ENCODE results near the gene XKR7. TPM values are rescaled to one million over a fixed set of nuclear protein-coding genes. Genes with fewer than 3 reads are reported as not detected.
"Not testable (repeated sequence)": the region's sequence is repeated elsewhere in the genome, so short reads cannot be mapped to it uniquely, and the experiment has no call there.

XKR7 gene
- not detected for total RNA-seq

DNA sequence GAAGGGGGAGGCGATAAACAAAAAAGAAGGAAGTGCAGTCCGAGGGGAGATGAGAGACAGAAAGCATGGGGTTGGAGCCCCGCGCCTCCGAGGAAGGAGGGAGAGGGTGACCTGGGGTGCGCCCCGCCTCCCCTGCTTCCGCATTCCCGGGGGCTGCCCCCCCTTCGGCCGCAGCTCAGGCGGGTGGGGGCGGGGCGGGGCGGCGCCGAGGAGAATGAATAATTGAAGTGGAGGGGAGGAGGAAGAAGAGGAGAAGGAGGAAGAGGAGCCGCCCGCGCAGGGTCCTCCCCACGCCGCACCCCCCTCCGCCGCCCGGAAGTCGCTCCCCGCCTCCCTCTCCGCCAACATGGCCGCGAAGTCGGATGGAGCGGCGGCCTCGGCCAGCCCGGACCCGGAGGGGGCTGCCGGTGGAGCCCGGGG lies at the start of gene XKR7:
XKR7 (plus strand) TSS at position 322 of the 420 bp plus-strand sequence; CDS start at position 347, 25 bp downstream.
- Histone ChIP-seq H3K4me1 (ENCODE audit: control insufficient read depth in 1 of 2, low read depth in 2 of 2) (no peaks in the 10 kb centered on the region), H3K27ac (no peak within 1 kb of the TSS), H3K4me3 (peak within 1 kb of the TSS; percentile 23), H3K36me3 (no peaks in the 10 kb centered on the region), H3K9me3 (no peaks in the 10 kb centered on the region), H3K27me3 (replicated peaks; ENCODE audit: insufficient read depth) (no peaks in the 10 kb centered on the region)
- DNase-seq (ENCODE audit: low spot score) (no peak), ATAC-seq (ENCODE audit: insufficient number of reproducible peaks, low FRiP score, low read depth) (no peak)
- TF ChIP-seq, protein P1, sequence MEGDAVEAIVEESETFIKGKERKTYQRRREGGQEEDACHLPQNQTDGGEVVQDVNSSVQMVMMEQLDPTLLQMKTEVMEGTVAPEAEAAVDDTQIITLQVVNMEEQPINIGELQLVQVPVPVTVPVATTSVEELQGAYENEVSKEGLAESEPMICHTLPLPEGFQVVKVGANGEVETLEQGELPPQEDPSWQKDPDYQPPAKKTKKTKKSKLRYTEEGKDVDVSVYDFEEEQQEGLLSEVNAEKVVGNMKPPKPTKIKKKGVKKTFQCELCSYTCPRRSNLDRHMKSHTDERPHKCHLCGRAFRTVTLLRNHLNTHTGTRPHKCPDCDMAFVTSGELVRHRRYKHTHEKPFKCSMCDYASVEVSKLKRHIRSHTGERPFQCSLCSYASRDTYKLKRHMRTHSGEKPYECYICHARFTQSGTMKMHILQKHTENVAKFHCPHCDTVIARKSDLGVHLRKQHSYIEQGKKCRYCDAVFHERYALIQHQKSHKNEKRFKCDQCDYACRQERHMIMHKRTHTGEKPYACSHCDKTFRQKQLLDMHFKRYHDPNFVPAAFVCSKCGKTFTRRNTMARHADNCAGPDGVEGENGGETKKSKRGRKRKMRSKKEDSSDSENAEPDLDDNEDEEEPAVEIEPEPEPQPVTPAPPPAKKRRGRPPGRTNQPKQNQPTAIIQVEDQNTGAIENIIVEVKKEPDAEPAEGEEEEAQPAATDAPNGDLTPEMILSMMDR (IDR thresholded peaks at IDR 0.05) = no peak

- DNase-seq (ENCODE audit: low spot score) (no peak), ATAC-seq (ENCODE audit: insufficient number of reproducible peaks, low FRiP score, low read depth) (no peak)
- Histone ChIP-seq H3K9me3 (no peaks in the 10 kb centered on the region), H3K27me3 (replicated peaks; ENCODE audit: insufficient read depth) (no peaks in the 10 kb centered on the region), H3K36me3 (no peaks in the 10 kb centered on the region), H3K27ac (no peak overlapping the region), H3K4me3 (no peak overlapping the region), H3K4me1 (ENCODE audit: control insufficient read depth in 1 of 2, low read depth in 2 of 2) (no peaks in the 10 kb centered on the region)
- TF ChIP-seq, protein P1 (IDR thresholded peaks at IDR 0.05) = no peak
These were observed 49.4 kb upstream of the XKR7 start for GRCh38 chr20:31918466-31919105.

DNA sequence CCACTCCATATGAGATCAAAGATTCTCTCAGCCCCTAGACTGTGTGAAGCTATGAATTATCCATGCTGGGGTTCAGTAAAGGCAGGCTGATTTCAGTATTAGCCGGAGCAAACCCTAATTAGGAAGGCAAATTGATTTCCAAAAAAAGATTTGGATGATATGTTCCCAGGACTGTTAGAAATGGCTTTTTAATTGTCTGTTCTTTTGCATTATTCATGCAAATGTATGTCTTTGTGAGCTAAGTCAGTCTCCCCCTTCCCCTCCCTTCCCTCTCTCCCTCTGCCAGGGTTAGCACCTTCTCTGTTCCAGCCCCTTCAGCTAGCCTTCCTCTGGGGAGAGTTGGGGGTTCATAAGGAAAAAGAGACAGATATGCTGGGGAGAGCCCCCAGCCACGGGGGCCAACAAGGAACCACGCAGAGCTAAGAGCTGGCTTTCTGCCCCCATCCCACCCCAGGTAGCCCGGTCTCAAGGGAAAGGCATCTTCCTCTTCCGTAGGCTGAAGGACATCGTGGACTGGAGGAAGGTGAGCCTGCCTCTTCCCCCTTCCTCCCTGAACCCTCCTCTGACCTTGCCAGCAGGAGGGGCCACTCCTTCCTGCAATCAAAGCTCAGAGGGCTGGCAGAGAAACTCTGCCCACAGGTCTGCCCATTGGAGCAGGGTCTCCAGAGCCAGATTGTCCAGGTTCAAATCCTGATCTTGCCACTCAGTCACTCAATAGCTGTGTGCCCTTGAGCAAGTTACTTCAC lies 48.4 kb upstream of the XKR7 start:
- Histone ChIP-seq H3K4me1 (ENCODE audit: control insufficient read depth in 1 of 2, low read depth in 2 of 2) (no peaks in the 10 kb centered on the region), H3K27me3 (replicated peaks; ENCODE audit: insufficient read depth) (no peaks in the 10 kb centered on the region), H3K4me3 (no peak overlapping the region), H3K9me3 (no peaks in the 10 kb centered on the region), H3K36me3 (no peaks in the 10 kb centered on the region), H3K27ac (no peak overlapping the region)
- no peak for DNase-seq (ENCODE audit: low spot score)
- TF ChIP-seq, protein P1 (IDR thresholded peaks at IDR 0.05) = no peak
- ATAC-seq (ENCODE audit: insufficient number of reproducible peaks, low FRiP score, low read depth) = no peak

- Histone ChIP-seq H3K4me3 (no peak overlapping the region), H3K27ac (no peak overlapping the region), H3K36me3 (no peaks in the 10 kb centered on the region), H3K27me3 (replicated peaks; ENCODE audit: insufficient read depth) (no peaks in the 10 kb centered on the region), H3K4me1 (ENCODE audit: control insufficient read depth in 1 of 2, low read depth in 2 of 2) (no peaks in the 10 kb centered on the region), H3K9me3 (no peaks in the 10 kb centered on the region)
- TF ChIP-seq, protein P1 (IDR thresholded peaks at IDR 0.05) = no peak
- no peak for DNase-seq (ENCODE audit: low spot score)
- ATAC-seq (ENCODE audit: insufficient number of reproducible peaks, low FRiP score, low read depth) = no peak
These were observed 47.6 kb upstream of the XKR7 start for GRCh38 chr20:31920275-31920855.

- not testable (repeated sequence) for H3K9me3 ChIP-seq; H3K36me3 ChIP-seq; H3K27me3 ChIP-seq (replicated peaks; ENCODE audit: insufficient read depth); H3K4me3 ChIP-seq; DNase-seq (ENCODE audit: low spot score); H3K27ac ChIP-seq; ATAC-seq (ENCODE audit: insufficient number of reproducible peaks, low FRiP score, low read depth); H3K4me1 ChIP-seq (ENCODE audit: control insufficient read depth in 1 of 2, low read depth in 2 of 2)
These were observed 46.5 kb upstream of the XKR7 start for GRCh38 chr20:31921480-31921879.

Data from thoracic aorta (tissue), 2 donors.